GM13976 (cell line): ENCODE data around the gene BMF.

Experiments
- DNase-seq: peaks from one replicate; pipeline ENCODE4 v3.0.0; 2012; ENCODE audit warnings: low spot score
- in situ Hi-C: fragments of 300-500 bp; cut with MboI; formaldehyde crosslinking; loops from one replicate; pipeline ENCODE4 v1.12.0; 2022; ENCODE audit warnings: low sequenced_read_pairs, mixed read lengths, inconsistent platforms; ENCODE audit not compliant: unreplicated experiment
- TF ChIP-seq, protein P1 (sequence below): IDR thresholded peaks from 2 replicates; pipeline ENCODE4 v1.5.1; 2012; ENCODE audit warnings: borderline replicate concordance, mild to moderate bottlenecking; ENCODE audit not compliant: insufficient read depth; ENCODE audit errors: extremely low read depth, missing control alignments, control extremely low read depth

Gene BMF

DNA sequence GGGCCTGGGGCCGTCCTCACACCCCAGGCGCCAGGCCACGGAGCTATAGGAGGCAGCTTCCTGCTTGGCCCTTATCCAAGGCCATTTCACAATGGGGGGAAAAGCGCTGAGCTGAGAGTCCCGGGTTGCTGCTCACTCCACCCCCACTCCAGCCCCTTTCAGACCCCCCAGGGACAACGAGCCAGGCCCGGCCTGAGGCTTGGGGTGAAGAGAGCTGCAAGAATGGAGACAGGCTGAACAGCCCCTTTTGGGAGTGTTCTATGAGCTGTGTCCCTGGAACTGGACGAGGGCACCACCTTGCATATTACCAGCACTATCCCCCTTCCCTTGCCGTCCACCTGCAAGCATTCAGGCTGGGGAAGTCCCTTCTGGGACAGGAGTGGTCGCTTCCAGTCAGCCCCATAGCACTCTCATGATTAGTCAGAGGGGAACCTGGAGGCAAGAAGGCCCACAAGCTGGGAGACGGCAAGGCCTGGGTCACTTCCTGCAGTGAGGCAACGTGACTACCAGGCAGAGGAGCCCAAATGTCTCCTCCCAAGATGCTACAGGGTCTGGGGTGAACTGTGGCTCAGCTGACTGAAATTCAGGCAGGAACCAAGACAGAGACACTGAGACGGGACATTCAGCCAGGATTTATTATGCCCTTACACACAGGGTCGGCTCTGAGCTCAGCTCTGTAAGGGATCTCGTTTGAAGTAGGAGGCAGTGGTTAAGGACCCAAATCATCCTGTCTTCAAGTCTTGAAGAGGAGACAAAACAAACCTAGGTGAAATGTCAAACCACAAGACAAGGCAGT, 61.1 kb downstream of the BMF start:
- DNase-seq, result peak; percentile 79
- in situ Hi-C loops, result loop anchor here (5.0 to 25.0 kb wide), 2 partner anchors 165 to 225 kb away; no protein-coding TSS in a partner anchor
- TF ChIP-seq, protein P1, sequence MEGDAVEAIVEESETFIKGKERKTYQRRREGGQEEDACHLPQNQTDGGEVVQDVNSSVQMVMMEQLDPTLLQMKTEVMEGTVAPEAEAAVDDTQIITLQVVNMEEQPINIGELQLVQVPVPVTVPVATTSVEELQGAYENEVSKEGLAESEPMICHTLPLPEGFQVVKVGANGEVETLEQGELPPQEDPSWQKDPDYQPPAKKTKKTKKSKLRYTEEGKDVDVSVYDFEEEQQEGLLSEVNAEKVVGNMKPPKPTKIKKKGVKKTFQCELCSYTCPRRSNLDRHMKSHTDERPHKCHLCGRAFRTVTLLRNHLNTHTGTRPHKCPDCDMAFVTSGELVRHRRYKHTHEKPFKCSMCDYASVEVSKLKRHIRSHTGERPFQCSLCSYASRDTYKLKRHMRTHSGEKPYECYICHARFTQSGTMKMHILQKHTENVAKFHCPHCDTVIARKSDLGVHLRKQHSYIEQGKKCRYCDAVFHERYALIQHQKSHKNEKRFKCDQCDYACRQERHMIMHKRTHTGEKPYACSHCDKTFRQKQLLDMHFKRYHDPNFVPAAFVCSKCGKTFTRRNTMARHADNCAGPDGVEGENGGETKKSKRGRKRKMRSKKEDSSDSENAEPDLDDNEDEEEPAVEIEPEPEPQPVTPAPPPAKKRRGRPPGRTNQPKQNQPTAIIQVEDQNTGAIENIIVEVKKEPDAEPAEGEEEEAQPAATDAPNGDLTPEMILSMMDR, result no peak

DNA sequence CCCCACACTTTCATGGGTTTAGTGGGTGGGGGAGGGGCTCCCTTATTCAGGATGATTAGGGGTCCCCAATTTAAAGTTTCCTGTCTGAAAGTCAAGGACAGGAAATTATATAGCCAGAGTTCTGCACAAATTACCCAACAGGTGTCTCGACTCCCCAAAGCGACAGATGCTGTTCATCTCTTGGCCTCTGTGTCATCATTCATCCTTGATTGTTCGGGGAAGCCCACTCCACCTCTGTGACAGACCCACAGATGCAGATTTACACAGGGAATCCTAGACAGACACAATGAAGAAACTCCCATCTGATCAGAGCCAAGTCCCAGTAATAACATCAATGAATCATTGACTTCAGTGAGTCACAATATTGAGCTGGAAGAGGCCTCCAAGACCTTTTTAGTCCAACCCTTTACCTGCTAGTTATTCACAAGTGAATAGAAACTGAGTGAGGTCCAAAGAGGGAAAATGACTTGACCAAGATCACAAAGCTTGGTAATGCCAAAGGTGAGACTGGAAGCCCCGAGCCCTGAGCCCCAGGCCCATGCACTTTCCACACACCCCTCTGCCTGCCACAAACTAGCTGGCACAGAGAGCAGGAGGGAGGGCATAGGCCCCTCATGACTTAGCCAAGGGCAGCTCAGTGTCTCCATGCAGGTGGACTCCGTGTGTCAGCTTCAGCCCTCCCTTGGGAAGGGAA, 61.8 kb downstream of the BMF start:
- in situ Hi-C loops, result loop anchor here (5.0 to 25.0 kb wide), 2 partner anchors 165 to 225 kb away; no protein-coding TSS in a partner anchor
- no peak for DNase-seq
- TF ChIP-seq, protein P1, result no peak

DNA sequence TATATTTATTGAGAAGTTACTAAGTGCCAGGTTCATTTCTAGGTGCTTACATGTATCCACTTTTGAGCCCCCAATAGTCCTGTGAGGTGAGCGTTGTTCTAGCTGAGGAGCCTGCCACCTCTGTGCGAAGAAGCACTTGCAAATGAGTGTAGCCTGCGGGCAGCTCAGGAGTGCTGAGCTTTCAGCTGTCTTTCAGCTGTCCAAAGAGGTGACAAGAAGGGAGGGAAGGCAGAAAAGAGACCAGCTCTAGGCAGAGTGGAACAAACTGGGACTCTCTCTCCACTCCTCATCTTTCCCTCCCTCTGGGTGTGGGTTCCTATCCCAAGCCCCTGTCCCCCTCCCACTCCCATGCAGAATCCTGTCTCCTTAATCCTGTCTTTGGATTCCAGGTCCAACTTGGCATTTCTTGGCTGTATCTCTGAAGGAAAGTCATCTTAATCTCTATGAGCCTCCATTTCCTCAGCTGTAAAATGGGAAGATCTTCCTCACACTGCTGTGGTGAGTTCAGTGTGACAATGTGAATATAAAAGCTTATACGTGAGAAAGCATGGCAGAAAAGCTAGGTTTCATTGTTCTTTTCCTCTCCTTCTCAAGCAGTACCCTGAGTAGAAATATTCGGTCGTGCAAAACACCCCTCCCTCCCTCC, 63.0 kb downstream of the BMF start:
- TF ChIP-seq, protein P1, result no peak
- DNase-seq, result no peak
- in situ Hi-C loops, result loop anchor here (5.0 to 25.0 kb wide), 2 partner anchors 167 to 227 kb away; no protein-coding TSS in a partner anchor

DNA sequence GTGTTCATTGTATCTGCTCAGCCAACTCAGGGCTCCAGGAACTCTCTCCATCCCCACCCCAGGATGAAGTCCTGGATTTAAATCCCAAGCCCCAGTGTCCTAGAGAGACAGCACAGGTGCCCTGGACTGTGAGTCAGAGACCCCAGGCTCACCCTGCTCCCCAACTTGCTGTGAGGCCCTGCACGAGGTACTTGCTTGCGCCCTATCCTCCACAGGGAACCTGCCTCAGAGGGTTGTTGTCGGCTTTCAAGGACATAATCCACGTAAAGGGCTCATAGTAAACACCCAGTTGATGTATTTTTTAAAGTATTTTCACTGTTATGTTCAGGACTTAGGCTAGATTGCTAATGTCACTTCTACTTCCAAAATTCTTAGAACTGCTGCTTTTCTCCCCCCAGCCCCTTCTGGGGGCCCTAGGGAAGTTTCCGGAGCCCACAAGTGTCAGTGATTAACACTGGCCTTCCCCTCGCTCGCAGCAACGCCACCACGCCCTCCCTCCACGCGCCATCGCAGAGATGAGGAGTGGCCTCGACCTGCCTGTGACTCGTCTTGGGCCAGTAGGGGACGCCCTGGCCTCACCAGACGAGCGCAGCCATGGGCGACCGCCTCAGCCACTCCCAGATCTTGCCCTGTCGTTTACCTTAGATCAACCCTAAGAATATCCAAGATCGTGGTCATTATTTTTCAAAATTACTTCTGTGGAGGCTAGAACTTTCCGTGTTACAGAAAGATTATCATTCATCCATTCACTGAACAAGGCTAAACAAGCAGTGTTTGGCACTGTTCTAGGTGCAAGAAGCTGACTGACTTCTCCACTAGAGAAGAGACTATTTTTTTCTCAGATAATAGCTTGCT, 63.7 kb downstream of the BMF start:
- TF ChIP-seq, protein P1, result peak; percentile 99
- peak; percentile 88 for DNase-seq
- in situ Hi-C loops, result loop anchor here (5.0 to 25.0 kb wide), 2 partner anchors 167 to 227 kb away; no protein-coding TSS in a partner anchor

DNA sequence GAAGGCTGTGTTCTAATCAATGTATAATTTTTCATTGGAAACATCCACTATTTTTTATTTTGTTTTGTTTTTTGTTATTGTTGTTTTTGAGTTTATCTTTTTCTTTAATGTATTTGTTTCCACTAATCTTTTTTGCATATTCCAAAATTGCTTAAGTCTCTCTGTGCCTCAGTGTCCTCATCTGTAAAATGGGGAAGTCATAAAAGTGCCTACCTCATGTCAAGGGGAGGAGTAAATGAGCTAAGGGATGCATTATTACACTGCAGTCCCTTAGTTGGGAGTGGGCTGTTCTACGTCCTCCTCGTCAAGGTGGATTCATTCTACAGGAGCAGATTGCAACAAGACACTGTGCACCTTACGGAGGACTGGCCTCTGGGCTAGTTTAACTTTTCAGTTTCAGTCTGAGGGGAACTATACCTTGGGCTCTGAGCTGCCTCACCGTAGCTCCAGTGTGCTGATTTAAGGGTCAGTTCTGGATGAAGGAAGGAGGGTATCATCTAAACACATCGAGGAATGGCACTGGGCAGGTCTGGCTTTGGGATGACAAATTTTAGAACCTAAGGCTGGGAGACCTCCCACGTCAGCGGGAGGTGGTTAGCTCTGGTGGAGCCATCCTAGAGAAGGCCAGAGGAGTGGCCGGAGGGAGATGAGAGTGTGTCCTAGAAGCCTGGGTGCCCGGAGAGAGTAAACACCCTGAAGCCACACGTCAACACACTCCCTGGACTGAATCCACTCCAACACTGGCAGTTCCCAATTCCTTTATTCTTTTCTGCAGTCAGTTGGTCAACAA, 64.6 kb downstream of the BMF start:
- no peak for DNase-seq
- TF ChIP-seq, protein P1, result no peak
- in situ Hi-C loops, result loop anchor here (25.0 kb wide), 1 partner anchor 168 kb away; no protein-coding TSS in a partner anchor
